HG03039 (cell line): ENCODE measurements around the gene SPTB.

Source experiments
- ATAC-seq: cut with Tn5 transposase; IDR thresholded peaks from one replicate; pipeline ENCODE4 v1.9.1; 2021; ENCODE audit warnings: mild to moderate bottlenecking, moderate library complexity; ENCODE audit not compliant: unreplicated experiment

SPTB gene

GRCh38 chr14:64757601-64758000, 122.1 kb downstream of the SPTB start:
- no peak for ATAC-seq

GRCh38 chr14:64756712-64757111, 123.0 kb downstream of the SPTB start:
- ATAC-seq, result no peak

DNA sequence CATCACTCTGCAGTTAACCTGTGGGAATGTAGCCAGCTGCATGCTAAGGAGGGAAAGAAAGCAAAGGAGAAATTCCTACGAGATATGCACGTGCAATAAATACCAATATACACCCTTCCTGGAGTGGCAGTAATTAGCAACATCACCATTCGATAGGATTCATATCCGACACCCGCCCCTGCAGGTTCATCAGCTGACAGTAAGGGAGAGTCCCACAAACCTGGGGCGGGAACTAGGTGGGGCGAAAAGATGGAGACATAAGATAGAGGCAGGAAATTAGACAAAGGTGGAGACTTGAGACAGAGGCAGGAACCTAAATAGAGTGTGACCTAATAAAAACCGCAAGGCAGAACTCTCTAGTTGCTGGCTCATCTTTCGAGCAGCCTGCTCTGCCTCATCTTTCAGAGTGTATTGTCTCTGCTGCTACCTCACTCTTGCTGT, 123.9 kb downstream of the SPTB start:
- no peak for ATAC-seq

DNA sequence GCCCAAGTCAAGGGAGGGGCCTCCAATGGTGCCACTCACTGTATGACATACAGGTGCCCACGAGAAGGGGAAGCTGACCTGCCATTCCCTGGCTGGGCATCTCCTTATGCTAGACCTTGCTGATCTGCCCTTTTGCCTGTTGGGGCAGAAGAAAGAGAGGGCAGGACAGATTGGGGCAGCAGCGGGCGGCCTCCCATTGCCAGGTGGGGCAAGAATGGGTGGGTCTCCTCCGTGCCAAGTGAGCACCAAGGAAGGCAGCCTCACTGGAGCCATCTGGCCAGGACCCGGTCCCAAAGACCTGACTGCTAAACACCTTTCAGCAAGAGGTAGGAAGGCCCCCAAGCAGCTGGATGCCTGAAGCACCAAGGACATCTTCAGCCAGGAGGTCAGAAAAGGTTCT, 125.0 kb downstream of the SPTB start:
- ATAC-seq, result no peak

- no peak for ATAC-seq
Observed at GRCh38 chr14:64753999-64754398, 125.7 kb downstream of the SPTB start.

DNA sequence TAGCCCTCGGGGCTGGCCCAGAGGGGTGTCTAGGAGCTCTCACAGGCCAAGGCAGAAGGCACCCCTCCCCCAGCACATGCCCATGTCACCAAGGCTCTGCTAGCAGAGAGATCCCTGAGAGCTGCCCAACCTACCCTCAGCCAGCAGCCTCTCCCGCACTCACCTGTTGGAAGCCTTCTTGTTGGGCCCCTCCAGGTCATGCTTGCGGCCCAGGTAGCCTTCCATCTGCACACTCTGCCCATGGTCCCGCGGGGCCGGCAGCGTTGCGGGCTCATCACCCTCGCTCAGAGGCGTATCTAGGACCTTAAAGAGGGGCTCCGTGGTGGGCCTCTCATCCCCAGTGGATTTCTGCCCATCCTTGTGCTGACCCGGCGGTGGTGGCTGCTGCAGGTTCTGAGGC, 126.3 kb downstream of the SPTB start:
- ATAC-seq, result no peak

GRCh38 chr14:64752909-64753308, 126.8 kb downstream of the SPTB start:
- no peak for ATAC-seq

- ATAC-seq, result no peak
Observed at GRCh38 chr14:64748995-64749714, 130.6 kb downstream of the SPTB start.

GRCh38 chr14:64748521-64748920, 131.2 kb downstream of the SPTB start:
- ATAC-seq, result no peak

DNA sequence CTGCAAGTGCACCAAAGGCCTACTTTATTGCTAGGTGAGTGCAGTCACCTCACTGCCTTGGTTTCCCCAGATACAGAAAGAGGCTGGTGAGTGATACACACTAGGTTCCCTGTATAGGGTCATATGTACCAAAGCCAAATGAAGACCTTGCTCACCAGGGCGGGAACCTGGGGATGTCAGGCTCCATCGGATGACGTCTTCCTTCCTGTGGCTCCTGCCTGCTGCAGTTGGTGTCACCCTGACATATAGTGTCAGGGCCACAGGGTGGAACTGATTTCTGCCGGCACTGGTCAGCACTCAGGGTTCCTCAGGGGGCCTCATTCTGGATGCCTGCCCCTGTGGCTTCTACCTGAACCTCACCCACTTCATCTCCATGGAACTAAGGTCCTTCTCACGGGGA, 132.4 kb downstream of the SPTB start:
- ATAC-seq, result no peak

GRCh38 chr14:64746298-64747250, 133.1 kb downstream of the SPTB start:
- ATAC-seq, result no peak

GRCh38 chr14:64745511-64746091, 134.1 kb downstream of the SPTB start:
- ATAC-seq, result no peak

DNA sequence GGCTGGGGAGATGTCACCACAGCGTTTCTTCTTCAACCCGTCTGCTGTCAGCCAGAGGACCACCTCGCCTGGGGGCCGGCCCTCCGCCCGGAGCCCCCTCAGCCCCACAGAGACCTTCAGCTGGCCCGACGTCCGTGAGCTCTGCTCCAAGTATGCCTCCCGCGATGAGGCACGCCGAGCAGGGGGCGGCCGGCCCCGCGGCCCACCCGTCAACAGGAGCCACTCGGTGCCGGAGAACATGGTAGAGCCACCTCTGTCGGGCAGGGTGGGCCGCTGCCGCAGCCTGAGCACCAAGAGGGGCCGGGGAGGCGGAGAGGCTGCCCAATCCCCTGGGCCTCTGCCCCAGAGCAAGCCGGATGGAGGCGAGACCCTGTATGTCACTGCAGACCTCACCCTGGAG, 136.6 kb downstream of the SPTB start:
- no peak for ATAC-seq

DNA sequence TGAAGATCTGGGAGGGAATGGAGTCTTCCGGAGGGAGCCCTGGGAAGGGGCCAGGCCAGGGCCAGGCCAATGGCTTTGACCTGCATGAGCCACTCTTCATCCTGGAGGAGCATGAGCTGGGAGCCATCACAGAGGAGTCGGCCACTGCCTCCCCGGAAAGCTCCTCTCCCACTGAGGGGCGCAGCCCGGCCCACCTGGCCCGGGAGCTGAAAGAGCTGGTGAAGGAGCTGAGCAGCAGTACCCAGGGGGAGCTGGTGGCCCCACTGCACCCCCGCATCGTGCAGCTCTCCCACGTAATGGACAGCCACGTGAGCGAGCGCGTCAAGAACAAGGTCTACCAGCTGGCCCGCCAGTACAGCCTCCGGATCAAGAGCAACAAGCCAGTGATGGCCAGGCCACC, 137.7 kb downstream of the SPTB start:
- no peak for ATAC-seq

GRCh38 chr14:64741200-64741599, 138.5 kb downstream of the SPTB start:
- no peak for ATAC-seq

DNA sequence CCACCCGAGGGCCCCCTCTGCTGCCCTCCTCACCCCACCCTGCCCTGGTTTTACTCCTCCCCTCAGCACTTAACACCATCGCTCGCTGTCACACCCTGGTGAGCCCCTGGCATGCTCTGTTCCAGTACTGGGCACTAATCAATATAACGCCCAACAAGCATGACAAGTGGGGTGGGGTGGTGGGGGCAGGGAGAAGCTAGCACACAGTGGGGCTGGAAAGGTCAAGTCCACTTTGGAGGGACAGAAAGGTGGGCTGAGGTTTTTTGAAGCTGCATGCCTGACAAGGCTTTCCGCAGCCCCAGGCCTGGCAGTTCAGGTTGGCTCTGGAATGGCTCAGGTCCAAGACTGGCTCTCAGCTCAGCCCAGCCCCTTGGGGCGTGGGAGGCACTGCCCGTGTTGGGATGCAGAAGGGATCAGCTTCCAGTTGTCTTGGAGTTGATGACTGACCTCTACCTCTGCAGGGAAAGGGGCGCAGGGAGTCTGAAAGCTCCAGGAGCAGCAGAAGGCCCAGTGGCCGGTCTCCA, 141.4 kb downstream of the SPTB start:
- ATAC-seq, result no peak

DNA sequence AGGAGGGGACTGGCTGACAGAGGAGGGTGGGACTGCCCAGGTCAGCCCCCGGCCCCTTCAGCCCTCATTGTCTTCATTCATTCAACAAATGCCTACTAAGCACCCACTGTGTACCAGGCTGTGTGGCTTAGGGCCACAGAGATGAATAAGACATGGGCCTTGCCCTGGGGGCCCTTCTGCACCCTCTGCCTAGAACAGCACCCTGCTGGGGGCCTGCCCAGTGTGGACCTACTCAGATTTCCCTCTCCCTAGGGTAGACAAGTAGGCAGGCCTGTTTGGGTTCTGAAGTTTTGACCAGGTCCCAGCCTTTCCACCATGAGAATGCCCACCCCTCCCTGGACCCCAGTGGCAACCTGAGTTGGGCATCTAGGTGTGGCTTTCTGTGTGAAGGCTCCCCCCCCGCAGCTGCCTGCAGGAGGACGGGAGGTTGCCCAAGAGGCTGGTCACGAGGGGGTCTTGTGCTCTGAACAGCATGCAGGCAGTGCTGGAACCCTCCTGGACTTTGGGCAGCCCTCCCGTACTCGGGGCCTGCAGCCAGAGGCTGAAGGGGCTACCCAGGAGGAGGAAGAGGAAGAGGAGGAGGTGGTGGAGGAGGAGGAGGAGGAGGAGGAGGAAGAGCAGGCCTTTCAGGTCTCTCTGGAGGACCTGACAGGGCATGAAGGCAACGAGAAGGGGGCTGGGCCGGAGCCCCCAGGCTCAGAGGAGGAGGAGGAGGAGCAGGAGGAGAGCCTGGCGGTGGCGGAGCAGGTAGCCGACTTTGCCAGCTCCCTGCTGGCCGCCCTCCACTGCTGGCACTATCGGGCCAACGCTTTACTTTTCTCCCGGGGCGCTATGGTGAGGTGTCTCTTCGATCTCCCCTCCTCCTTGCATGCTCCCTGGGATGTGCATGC, 142.1 kb downstream of the SPTB start:
- ATAC-seq, result no peak

DNA sequence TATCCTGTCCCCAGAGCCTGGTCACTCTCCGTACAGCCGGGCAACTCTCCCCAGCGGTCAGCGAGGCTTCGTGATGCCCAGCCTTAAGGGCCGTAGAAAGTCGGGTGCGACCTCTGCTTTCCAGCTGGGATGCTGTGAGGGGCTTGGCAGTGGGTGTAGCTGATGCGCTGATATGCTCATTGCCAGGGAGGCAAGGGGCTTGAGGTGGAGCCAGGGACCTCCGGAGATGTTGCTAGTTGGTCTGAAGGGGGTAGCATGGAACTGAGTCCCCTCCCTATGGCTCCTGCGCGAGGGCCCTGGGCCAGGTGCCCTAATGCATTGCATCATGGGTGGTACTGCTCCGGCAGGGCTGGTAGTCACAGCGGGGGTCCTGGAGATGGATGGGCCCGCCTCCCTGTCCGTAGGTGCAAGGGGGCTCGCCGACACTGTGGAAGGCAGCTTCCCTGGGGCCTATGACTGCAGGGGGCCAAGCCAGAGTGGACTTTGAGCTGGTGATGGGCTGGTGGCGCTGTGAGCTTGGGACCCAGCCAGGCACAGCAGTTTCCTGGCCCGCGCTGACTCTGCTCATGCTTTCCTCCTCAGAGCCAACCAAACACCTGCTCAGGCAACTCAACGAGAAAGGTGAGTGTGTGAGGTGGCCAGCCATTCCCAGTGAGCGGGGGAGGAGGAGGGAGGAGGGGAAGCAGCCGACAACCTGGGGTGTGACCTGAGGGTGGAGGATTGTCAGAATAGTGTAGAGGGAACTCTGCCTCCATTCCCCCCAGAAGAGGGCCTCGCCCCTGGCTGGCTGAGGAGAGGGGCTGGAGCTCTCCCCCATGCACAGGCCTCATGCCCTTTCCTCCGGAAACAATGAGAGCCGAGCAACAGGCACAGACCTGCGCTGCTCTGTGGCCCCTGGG, 143.2 kb downstream of the SPTB start:
- ATAC-seq, result no peak

GRCh38 chr14:64734990-64735389, 144.7 kb downstream of the SPTB start:
- no peak for ATAC-seq
